Hepatocyte (in vitro differentiated cells): ENCODE results near the gene GLP2R.

Experiments
- CTCF ChIP-seq: fragments of 200-600 bp; sonication (generic); IDR thresholded peaks from 2 replicates; pipeline ENCODE4 v1.5.1; 2016; ENCODE audit warnings: antibody characterized with exemption, mild to moderate bottlenecking; ENCODE audit not compliant: poor library complexity
- EZH2 ChIP-seq: fragments of 200-600 bp; sonication (generic); IDR thresholded peaks from 2 replicates; pipeline ENCODE4 v1.6.1; 2016; ENCODE audit warnings: antibody characterized with exemption, mild to moderate bottlenecking, borderline replicate concordance

DNA sequence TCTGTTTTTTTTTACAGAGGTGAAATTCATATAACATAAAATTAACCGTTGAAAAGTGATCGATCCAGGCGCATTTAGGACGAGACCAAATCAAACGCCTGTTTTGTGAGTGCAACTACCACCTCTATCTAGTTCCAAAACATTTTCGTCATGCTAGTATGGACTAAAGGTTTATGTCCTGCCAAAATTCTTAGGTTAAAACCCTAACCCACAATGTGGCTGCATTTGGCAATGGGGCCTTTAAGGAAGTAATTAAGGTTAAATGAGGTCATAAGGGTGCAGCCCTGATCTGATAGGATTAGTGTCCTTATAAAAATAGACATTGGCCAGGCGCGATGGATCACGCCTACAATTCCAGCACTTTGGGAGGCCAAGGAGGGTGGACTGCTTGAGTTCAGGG is 112.2 kb downstream of the GLP2R start:
- TF ChIP-seq CTCF = no peak
- TF ChIP-seq EZH2 = no peak
